ENCODE data around the gene SMIM38. TPM values are rescaled to one million over a fixed set of nuclear protein-coding genes. Genes with fewer than 3 reads are reported as not detected.

The SMIM38 gene
- polyA plus RNA-seq, 1 donor, result 0.52 TPM

DNA sequence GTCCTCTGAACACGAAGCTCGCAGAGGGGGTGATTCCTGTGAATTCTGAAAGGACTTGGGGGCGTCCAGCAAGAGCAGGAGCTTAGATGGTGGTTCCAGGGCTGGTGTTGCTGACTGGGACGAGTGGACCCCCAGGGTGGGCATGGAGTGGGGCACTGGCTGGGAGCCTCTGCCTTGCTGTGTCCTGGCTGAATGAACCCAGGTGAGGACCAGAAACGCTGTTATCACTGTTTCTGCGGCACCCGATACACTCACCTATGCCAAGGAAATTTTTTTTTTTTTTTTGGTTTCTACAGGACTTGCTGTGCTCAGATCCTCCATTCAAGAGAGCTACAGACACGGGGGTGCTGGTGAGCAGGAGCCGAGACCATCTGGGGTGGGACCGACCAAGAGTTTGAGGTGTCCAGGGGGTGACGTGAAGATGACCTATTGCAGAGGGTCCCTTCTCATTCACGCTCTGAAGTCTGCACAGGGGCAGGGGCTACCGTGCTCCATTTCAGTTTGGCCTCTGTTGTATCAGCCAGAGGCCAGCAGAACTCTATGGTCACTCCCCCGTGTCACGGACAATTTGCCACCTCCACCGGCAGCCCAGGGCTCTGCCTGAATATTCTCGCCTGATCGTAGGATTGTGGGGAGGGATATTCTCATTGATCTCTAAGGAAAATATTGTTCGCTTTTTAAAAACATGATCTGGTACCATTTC lies 3.6 kb downstream of the SMIM38 start:
- no peak for DNase-seq

- DNase-seq, result no peak
These were observed 4.8 kb downstream of the SMIM38 start for GRCh38 chr11:69160296-69161116.

- DNase-seq, result no peak
These were observed 5.3 kb downstream of the SMIM38 start for GRCh38 chr11:69161117-69161407.

- DNase-seq, result no peak
These were observed 6.8 kb downstream of the SMIM38 start for GRCh38 chr11:69162505-69162904.

GRCh38 chr11:69163842-69164241 lies 8.1 kb downstream of the SMIM38 start:
- DNase-seq, result no peak

- no peak for DNase-seq
These were observed 9.1 kb downstream of the SMIM38 start for GRCh38 chr11:69164824-69165223.

- no peak for DNase-seq
These were observed 10.0 kb downstream of the SMIM38 start for GRCh38 chr11:69165775-69166174.

- DNase-seq, result no peak
These were observed 10.7 kb downstream of the SMIM38 start for GRCh38 chr11:69166218-69167115.

- no peak for DNase-seq
These were observed 11.6 kb downstream of the SMIM38 start for GRCh38 chr11:69167130-69167915.

DNA sequence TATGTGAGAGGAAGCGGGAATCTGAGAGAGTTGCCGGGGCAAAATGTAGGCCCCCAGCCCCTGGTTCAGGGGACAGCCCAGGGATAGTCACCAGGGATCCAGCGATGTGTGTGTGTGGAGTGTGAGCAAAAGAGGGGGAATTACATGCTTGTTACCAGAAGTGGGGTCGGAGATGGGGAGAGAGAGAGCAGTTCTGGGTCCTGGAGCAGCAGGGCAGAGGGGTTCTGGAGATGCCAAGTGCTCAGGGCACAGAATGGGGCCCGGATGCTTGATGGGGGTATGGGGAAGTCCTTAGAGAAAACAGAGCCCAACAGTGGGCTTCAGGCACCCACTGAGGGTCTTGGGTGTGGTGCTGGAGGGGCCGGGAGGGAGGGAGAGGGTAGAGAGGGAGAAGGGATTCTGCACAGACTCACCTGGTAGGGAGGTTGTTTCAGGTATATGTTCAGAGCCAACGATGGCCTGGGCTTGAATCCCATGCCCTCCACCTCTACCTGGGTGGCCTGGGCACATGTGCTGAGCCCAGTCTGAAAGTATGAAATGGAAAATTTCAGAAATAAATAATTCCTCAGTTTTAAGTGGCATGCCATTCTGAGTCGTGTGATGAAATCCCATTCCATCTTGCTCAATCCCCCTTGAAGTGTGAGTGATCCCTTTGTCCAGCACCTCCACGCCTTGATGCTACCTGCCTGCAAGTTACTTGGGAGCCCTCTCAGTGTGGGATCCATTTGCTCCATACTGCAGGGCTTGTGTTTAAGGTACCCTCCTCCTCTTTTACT lies 12.4 kb downstream of the SMIM38 start:
- no peak for DNase-seq

GRCh38 chr11:69169479-69169878 lies 13.7 kb downstream of the SMIM38 start:
- no peak for DNase-seq

- no peak for DNase-seq
These were observed 15.0 kb downstream of the SMIM38 start for GRCh38 chr11:69170704-69171103.

GRCh38 chr11:69171476-69172240 lies 15.9 kb downstream of the SMIM38 start:
- DNase-seq, result no peak

DNA sequence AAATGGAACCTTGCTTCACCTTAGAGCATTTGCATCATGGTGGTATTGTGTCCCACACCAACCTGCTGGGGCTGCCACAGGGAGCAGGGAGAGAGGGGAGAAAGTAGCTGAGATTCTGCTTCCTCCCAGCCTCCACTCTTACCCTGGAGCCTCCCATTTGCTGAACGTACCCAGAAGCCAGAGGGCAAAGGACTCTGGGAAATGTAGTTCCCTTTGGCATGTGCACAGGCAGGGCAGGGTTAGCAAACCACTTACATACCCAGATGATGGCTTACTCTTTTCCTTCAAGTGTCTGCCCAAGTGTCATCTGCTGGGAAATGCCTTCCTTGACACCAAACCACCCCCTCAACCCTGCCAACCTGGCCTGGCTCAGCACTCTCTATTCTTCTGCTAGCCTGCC lies 16.9 kb downstream of the SMIM38 start:
- DNase-seq, result no peak

DNA sequence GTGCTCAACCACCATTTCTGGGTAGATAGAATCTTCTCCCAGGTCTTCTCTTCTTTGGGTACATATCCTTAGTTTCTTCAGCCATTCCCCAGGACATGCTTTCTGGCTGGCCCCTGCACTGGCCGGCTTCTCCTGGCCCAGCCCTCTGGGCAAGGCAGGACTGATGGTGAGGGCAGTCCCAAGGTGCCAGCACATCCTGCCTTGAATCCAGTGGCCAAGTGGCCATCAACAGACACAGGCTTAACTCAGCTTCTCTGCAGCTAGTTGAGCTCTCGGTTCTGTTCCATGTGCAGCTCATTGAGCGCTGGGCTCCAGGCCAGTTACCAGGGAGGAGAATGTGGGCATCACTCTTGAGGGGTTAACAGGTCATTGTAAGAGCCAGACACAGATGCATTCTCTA lies 17.6 kb downstream of the SMIM38 start:
- DNase-seq, result no peak

- no peak for DNase-seq
These were observed 18.3 kb downstream of the SMIM38 start for GRCh38 chr11:69173925-69174581.

DNA sequence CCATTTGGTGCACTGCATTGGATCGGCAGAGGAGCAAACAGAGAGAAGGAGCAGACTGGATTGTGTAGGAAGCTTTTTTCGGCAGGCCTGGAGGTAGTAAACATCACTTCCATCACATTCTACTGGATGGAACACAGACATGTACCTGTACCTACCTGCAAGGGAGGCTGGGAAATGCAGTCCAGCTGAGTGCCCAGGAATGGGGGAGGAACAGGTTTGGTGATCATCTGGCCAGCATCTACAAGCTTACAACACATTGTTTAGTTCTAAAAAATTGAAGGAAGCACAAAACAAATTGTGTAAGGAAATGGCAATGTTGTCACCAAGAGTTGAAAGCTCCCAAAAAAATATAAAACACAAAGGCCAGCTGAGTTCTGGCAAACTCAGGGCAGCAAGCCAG lies 19.1 kb downstream of the SMIM38 start:
- DNase-seq, result no peak

GRCh38 chr11:69178819-69179482 lies 23.2 kb downstream of the SMIM38 start:
- DNase-seq, result no peak

DNA sequence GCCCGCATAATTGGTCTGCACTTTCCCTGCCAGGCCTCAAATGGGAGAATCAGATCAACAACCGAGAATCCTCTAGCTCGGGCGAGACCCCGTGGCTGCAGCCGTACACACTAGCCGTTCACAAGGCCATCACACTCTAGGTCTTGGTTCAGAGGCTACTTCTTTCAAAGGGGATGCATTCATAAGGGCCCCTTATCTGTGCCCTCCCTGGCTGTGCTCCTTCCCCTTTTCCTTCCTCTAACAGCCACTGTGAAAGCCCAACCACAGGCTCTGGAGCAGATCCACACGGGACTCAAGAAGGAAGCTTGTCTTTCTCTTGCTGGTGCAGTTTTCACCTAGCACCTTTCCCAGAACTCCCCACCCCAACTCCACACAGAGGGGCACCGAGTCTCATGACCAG lies 24.5 kb downstream of the SMIM38 start:
- DNase-seq, result no peak

Data from left kidney (tissue), 2 donors.